HG02870 (cell line): Measurements from ENCODE around the gene PSMC1.
"Not testable (repeated sequence)": the region's sequence is repeated elsewhere in the genome, so short reads cannot be mapped to it uniquely, and the experiment has no call there.

ENCODE experiments used
- ATAC-seq: cut with Tn5 transposase; IDR thresholded peaks from one replicate; pipeline ENCODE4 v1.9.1; 2021; ENCODE audit warnings: mild to moderate bottlenecking, moderate library complexity; ENCODE audit not compliant: unreplicated experiment

The PSMC1 gene

DNA sequence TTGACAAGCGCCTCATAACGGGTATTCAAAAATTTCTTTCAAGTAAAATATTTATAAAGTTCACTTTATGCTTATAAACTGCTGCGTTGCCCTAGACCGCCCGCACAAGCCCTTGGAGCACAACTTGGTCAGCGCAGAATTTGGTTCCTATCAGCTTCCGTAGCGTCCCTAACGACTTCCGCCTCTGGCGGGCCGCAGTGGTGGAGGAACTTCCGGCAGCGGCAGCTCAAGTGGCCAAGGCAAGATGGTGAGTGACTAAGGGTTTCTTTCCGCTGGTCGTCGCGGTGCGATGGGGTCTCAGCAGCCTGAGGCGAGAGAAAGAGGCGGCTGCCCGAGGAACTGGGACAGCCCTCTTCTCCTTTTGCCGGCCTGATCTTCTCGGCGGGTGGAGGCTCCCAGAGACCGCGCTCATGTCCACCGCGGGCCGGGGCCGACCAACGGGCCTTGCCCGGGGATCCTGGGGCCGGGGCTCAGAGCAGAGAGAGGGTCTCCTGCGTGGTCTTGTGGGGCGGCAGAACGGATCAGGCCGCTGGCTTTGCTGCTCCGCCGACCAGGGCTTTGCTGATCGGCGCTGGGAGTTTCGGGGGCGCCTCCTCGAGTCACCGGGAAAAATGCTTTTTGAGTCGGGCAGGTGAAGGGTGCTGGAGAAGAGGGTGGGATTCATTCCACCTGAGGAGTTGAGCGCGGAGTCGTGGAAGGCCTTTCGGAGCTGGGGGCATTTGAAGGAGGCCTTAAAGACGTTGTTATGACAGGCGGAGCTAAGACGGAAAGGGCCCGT is at the start of gene PSMC1:
Gene PSMC1 (plus strand): TSS at position 200 of the 778 bp plus-strand sequence. CDS start 45 bp downstream, at position 245.
- ATAC-seq = peak; percentile 89

DNA sequence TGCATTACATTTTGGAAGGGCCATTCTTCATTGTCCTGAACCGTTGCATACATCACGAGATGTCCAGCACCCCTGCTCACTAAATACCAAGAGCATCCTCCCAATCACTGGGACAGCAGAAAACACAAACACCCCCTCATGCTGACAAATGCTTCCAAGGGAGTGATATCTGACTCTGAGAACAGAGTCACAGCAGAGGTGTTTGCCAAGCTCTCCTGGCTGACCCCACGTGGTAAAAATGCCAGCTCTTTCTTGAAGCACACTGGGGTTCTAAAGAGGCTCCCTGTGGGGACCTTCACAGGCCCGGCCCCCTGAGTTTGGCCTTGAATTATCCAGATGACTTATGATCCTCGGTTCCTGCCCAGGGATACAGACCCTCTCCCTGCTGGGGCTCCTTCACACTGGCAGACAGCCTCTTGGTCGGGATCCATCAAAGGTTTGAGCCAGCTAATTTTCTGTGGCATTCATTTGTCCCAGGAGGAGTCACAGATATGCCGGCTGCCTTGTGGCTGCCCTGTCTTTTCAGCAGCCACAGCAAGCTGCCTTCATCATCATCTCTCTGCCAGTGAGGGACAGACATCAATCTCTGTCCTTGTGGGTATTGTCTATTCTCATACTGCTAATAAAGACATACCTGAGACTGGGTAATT is 43.1 kb upstream of the PSMC1 start:
- ATAC-seq = no peak

DNA sequence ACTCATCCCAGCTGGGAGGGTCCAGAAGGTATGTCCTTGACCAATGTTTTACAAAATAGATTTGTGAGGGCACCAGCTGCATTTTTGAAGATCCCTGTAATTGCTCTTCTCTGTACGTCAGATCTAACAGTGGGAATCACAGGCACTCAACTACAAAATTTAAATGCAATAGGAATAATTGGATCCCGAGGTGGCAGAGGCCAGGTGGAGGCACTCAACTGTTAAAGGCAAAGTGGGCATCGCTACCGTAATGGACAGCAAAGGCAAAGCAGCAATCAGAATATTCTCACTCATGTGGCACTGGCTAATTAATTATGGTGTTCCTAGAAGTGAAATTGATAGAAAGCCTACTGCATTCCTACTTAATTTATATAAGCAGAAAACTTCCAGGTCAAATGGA is 27.9 kb upstream of the PSMC1 start:
- no peak for ATAC-seq

- not testable (repeated sequence) for ATAC-seq
Measured at GRCh38 chr14:90229942-90230341, 26.4 kb upstream of the PSMC1 start.

- ATAC-seq = peak; percentile 67
Measured at GRCh38 chr14:90235179-90235976, 21.0 kb upstream of the PSMC1 start.

DNA sequence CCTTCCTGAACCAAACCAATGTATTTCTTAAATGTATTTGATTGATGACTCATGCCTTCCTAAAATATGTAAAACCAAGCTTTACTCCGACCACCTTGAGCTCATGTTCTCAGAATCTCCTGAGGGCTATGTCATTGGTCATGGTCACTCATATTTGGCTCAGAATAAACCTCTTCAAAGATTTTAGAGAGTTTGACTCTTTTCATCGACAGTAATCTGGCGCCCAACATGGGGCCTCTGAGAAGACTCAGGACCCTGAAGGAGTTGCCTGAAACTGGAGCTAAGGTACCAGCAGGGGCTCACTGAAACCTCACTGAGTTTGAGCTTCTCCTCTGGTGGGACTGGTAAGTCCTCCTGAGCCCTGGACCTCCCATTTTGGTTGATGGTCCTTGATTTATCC is 17.2 kb upstream of the PSMC1 start:
- no peak for ATAC-seq

- ATAC-seq = no peak
Measured at GRCh38 chr14:90242444-90242843, 13.9 kb upstream of the PSMC1 start.

DNA sequence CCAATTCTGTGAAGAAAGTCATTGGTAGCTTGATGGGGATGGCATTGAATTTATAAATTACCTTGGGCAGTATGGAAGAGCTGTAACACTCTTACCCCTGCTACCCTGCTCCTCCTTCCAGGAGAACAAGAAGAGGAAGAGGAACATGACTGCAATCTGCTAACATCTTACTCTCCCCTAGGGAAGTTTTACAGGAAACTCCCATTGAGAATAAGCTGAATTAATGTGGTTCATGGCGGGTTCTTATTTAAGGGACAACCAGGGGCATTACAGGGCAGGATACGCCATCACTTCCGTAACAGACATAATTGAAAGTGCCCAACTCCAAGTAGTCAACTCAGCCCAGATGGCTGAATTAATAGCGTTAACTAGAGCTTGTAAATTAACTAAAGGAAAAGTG is 9.4 kb upstream of the PSMC1 start:
- no peak for ATAC-seq

- not testable (repeated sequence) for ATAC-seq
Measured at GRCh38 chr14:90247441-90247840, 8.9 kb upstream of the PSMC1 start.

- no peak for ATAC-seq
Measured at GRCh38 chr14:90248594-90248993, 7.8 kb upstream of the PSMC1 start.

DNA sequence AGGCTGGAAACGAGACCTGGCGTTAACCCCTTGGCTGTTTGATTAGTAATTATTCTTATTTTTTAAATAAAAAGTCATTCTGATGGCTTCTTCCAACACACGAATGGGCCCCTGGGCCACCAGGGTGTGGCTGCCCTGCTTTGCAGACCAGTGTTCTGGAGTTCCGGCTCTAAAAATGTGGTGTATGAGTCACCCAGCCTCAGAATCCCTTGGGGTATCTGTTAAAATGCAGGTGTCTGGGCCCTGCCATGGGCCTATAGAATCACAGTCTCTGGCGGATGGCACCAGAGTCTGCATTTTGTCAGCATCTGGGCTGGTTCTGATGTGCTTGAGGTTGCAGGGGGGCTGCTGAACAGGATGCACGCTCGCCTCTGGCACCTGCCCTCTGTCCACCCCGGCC is 2.5 kb upstream of the PSMC1 start:
- no peak for ATAC-seq

DNA sequence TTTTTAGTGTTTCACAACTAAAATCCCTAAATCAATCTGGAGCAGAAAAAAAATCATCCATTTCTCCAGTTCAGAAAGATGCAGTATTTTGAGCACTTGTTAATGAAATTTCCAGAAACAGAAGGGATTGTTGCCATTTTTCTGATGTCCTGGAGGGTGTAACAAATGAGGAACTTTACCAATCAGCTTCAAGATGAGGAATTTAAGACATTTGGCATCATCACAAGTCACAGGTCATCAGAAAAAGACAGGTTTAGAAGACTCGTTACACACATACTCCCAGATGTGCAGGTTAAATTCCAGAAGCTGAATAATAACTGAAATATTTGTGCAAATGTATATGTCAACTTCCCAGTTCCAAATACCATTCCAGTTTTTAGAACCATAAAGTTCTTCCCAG is 482 bp upstream of the PSMC1 start:
- ATAC-seq = no peak

DNA sequence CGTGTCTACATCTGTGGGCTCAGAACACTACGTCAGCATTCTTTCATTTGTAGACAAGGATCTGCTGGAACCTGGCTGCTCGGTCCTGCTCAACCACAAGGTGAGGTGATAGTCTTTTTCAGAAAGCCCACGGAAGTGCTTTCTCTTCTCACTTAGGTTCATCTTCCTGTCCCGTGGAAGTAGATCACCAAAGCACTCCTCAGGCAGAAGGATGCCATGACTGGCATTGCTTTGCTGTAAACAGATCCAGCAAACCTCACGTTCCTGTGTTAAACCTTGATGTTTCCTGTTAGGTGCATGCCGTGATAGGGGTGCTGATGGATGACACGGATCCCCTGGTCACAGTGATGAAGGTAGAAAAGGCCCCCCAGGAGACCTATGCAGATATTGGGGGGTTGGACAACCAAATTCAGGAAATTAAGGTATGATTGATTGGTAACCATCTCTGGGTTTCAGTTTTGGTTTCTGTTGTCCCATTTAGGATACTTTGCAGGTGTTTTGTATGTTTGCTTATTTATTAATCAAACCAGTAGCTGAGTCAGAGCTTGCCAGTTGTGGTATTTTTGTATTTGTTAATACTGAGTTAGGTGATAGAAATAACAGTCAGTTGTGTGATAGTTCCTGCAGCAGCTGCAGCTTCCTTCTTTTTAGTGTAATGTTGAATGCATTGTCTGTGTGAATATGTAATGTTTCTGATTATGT is 7.5 kb downstream of the PSMC1 start:
- ATAC-seq = peak; percentile 72

- no peak for ATAC-seq
Measured at GRCh38 chr14:90266441-90267154, 10.2 kb downstream of the PSMC1 start.

DNA sequence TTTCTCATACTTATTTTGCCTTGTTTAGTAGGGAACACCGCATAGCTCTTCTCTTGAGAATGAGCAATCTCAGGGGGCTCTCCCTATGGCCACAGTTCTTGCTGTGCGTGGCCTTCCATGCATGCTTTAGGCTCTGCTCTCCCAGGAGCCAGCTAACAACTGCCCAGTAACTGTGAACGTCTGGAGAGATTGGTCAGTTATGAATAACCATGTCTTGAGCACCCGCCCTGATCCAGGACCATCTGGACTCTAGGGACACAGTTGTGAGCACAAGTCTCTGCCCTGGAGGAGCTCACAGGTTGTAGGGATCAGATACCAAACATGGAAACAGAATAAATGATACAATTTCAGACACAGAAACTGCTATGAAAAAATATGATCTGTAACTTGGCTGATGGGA is 12.1 kb downstream of the PSMC1 start:
- no peak for ATAC-seq

- no peak for ATAC-seq
Measured at GRCh38 chr14:90272523-90272922, 16.2 kb downstream of the PSMC1 start.

- ATAC-seq = no peak
Measured at GRCh38 chr14:90273532-90273931, 17.2 kb downstream of the PSMC1 start.

DNA sequence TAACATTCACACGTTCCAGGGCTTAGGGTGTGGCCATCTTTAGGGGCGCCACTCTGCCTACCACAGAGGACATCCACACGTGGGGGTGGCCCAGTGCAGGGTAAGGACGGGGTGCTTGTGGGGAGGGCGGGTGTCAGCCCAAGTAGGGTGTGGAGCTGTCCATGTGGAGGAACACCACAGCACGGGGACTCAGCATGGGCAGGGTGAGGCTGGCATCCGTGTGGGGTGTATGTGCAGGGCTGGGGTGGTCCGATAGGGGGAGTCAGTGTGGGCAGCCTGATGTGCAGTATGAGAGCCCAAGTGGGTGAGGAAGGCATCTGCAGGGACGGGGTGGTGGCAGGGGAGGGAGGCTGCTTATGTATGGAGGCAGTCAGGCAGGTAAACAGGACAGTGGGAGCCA is 17.7 kb downstream of the PSMC1 start:
- no peak for ATAC-seq

- no peak for ATAC-seq
Measured at GRCh38 chr14:90274808-90275457, 18.6 kb downstream of the PSMC1 start.

DNA sequence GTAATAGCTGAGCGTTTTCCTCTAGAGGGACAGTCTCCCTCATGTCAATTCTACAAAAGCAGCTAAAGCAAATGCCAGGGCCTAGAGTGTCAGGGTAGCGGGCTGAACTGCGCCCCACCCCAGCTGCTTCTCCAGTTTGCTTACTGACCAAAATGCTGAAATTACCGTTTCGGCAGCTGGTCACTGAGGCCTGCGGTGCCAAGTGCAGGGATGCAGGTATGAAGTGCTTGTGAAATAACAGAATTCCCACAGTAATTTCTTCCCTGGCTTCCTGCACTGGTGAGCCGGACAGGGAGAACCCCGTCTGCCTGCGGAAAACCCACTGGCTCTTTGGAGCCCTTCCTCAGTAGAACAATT is 19.1 kb downstream of the PSMC1 start:
- ATAC-seq = no peak
